Glutamatergic neuron (in vitro differentiated cells): ENCODE results near the gene MAOA. TPM values are rescaled to one million over a fixed set of nuclear protein-coding genes. Genes with fewer than 3 reads are reported as not detected.

Experiments used
- DNase-seq: peaks from one replicate; pipeline ENCODE4 v3.0.0; 2022
- H3K27ac Mint-ChIP-seq: one replicate; pipeline ENCODE4 v1.8.0; 2020; ENCODE audit warnings: mild to moderate bottlenecking, mixed read lengths, inconsistent platforms; ENCODE audit not compliant: unreplicated experiment
- H3K27me3 Mint-ChIP-seq: one replicate; pipeline ENCODE4 v1.8.0; 2020; ENCODE audit warnings: mild to moderate bottlenecking, moderate library complexity, mixed read lengths, inconsistent platforms; ENCODE audit not compliant: unreplicated experiment
- H3K36me3 Mint-ChIP-seq: one replicate; pipeline ENCODE4 v1.8.0; 2020; ENCODE audit warnings: mild to moderate bottlenecking, mixed read lengths, inconsistent platforms; ENCODE audit not compliant: unreplicated experiment
- H3K4me1 Mint-ChIP-seq: one replicate; pipeline ENCODE4 v1.8.0; 2020; ENCODE audit warnings: mild to moderate bottlenecking, low read depth, mixed read lengths, inconsistent platforms; ENCODE audit not compliant: unreplicated experiment
- H3K4me3 Mint-ChIP-seq: one replicate; pipeline ENCODE4 v1.8.0; 2020; ENCODE audit warnings: mild to moderate bottlenecking, mixed read lengths, inconsistent platforms; ENCODE audit not compliant: unreplicated experiment
- H3K9me3 Mint-ChIP-seq: one replicate; pipeline ENCODE4 v1.8.0; 2020; ENCODE audit warnings: mild to moderate bottlenecking, moderate library complexity, mixed read lengths, inconsistent platforms; ENCODE audit not compliant: unreplicated experiment
- CTCF ChIP-seq: fragments of 200-600 bp; sonication (generic); IDR thresholded peaks from one replicate; pipeline ENCODE4 v1.5.0; 2021; ENCODE audit not compliant: partially characterized antibody, unreplicated experiment
- total RNA-seq: library from RNA; stranded (reverse); fragmentation: NEBNext Ultra II Directional; extraction: Animal tissue kit (Norgen Biotek cat#: 25700); gene quantifications from one replicate; pipeline ENCODE4 v1.2.1, GENCODE V29; 2021; ENCODE audit not compliant: unreplicated experiment

MAOA gene
- total RNA-seq, 1 donor from 2014 or later, result 2.7 TPM

- Mint-ChIP-seq H3K27ac (no peak overlapping the region), H3K27me3 (no peaks in the 10 kb centered on the region), H3K9me3 (peaks cover 4% of the 10 kb centered on the region), H3K4me3 (no peak overlapping the region), H3K4me1 (no peaks in the 10 kb centered on the region), H3K36me3 (no peaks in the 10 kb centered on the region)
- DNase-seq, result no peak
- no peak for TF ChIP-seq CTCF
Measured at GRCh38 chrX:43633757-43634156, 22.3 kb upstream of the MAOA start.

- no peaks in the 10 kb centered on the region for H3K4me1 Mint-ChIP-seq
- no peak for DNase-seq
- TF ChIP-seq CTCF, result no peak
- H3K27ac Mint-ChIP-seq, result no peak overlapping the region
- peaks cover 1% of the 10 kb centered on the region for H3K9me3 Mint-ChIP-seq
- no peaks in the 10 kb centered on the region for H3K27me3 Mint-ChIP-seq
- H3K4me3 Mint-ChIP-seq, result no peak overlapping the region
- no peaks in the 10 kb centered on the region for H3K36me3 Mint-ChIP-seq
Measured at GRCh38 chrX:43640482-43640881, 15.6 kb upstream of the MAOA start.

GRCh38 chrX:43641691-43642090 is 14.4 kb upstream of the MAOA start:
- Mint-ChIP-seq H3K36me3 (no peaks in the 10 kb centered on the region), H3K9me3 (no peaks in the 10 kb centered on the region), H3K27me3 (no peaks in the 10 kb centered on the region), H3K27ac (no peak overlapping the region), H3K4me3 (no peak overlapping the region), H3K4me1 (no peaks in the 10 kb centered on the region)
- no peak for DNase-seq
- TF ChIP-seq CTCF, result no peak

DNA sequence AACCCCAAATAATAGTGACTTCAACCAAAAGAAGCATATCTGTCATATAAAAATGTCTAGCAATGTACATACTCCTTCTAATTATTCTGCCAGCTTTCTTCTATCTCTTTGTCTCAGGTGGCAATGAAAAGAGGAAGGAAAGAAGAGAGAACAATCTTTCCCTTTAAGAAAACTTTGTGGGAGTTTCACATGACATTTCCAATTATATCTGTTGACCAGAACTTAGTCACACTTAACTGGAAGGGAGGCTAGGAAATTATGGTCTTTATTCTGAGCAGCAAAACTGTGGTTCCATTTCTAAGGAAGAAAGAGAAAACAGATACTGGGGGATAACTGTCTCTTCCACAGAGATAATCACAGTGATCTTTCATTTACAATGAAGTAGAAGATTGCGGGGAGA is 12.9 kb upstream of the MAOA start:
- Mint-ChIP-seq H3K4me1 (no peaks in the 10 kb centered on the region), H3K4me3 (no peak overlapping the region), H3K36me3 (no peaks in the 10 kb centered on the region), H3K27me3 (no peaks in the 10 kb centered on the region), H3K9me3 (no peaks in the 10 kb centered on the region), H3K27ac (no peak overlapping the region)
- no peak for DNase-seq
- no peak for TF ChIP-seq CTCF

- Mint-ChIP-seq H3K27ac (no peak overlapping the region), H3K27me3 (no peaks in the 10 kb centered on the region), H3K4me1 (no peaks in the 10 kb centered on the region), H3K36me3 (no peaks in the 10 kb centered on the region), H3K4me3 (no peak overlapping the region), H3K9me3 (no peaks in the 10 kb centered on the region)
- TF ChIP-seq CTCF, result no peak
- DNase-seq, result no peak
Measured at GRCh38 chrX:43643662-43644061, 12.4 kb upstream of the MAOA start.
